Measurements from ENCODE around the gene MYO10. TPM values are rescaled to one million over a fixed set of nuclear protein-coding genes. Genes with fewer than 3 reads are reported as not detected.
A peak's percentile ranks its signal among the peaks of the same experiment; 100 is the strongest.

The MYO10 gene
- total RNA-seq, 1 donor from 2014 or later: 67.0 TPM

DNA sequence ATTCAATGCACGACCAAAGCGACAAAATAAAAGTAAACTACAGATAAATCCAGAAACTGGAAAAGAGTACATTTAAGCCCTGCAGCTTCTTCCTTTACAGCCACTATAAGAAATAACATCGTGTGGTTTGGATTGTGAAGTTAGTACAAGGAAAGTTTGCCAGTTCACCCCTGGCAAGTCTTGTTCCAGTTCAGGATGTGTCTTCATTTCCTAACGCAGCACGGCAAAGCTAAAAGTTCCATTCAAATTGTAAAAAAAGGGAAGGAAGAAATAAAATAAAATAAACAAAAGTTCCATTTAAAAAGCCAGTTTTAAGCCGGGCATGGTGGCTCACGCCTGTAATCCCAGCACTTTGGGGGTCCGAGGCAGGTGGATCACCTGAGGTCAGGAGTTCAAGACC is 236.0 kb downstream of the MYO10 start:
- no peaks in the 10 kb centered on the region for H3K27me3 ChIP-seq
- peaks cover 89% of the 10 kb centered on the region for H3K36me3 ChIP-seq
- ATAC-seq (no peak), DNase-seq (no peak)
- H3K4me1 ChIP-seq: no peaks in the 10 kb centered on the region
- TF ChIP-seq, protein P1, sequence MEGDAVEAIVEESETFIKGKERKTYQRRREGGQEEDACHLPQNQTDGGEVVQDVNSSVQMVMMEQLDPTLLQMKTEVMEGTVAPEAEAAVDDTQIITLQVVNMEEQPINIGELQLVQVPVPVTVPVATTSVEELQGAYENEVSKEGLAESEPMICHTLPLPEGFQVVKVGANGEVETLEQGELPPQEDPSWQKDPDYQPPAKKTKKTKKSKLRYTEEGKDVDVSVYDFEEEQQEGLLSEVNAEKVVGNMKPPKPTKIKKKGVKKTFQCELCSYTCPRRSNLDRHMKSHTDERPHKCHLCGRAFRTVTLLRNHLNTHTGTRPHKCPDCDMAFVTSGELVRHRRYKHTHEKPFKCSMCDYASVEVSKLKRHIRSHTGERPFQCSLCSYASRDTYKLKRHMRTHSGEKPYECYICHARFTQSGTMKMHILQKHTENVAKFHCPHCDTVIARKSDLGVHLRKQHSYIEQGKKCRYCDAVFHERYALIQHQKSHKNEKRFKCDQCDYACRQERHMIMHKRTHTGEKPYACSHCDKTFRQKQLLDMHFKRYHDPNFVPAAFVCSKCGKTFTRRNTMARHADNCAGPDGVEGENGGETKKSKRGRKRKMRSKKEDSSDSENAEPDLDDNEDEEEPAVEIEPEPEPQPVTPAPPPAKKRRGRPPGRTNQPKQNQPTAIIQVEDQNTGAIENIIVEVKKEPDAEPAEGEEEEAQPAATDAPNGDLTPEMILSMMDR (IDR thresholded peaks at IDR 0.05): no peak
- intact Hi-C loops (cut with DNase I): no loop called here
- H3K4me3 ChIP-seq: no peak overlapping the region
- H3K9me3 ChIP-seq: no peaks in the 10 kb centered on the region
- no peak overlapping the region for H3K27ac ChIP-seq

DNA sequence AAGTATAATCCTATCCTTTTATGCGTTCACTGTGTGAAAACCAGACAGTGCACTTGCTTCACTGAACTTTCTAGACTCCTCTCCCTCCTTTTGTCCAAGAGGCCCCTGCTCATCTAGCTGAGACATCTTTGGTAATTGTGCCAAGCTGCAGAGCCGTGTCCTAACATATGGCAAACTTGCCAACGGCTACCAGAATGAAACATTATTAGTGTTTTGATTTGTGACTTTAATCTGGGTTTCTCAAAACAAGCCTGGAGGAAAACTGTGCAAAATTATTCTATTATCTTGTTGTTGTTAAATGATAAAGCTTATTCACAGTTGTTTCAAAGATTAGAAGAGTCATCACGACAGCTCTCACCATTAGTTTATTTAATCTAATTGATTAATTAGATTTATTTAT is 240.3 kb downstream of the MYO10 start:
- ATAC-seq (no peak), DNase-seq (no peak)
- TF ChIP-seq, protein P1 (IDR thresholded peaks at IDR 0.05): no peak
- H3K27ac ChIP-seq: no peak overlapping the region
- no peaks in the 10 kb centered on the region for H3K9me3 ChIP-seq
- H3K4me3 ChIP-seq: no peak overlapping the region
- H3K36me3 ChIP-seq: peaks cover 82% of the 10 kb centered on the region
- H3K27me3 ChIP-seq: no peaks in the 10 kb centered on the region
- H3K4me1 ChIP-seq: no peaks in the 10 kb centered on the region
- intact Hi-C loops (cut with DNase I): no loop called here

DNA sequence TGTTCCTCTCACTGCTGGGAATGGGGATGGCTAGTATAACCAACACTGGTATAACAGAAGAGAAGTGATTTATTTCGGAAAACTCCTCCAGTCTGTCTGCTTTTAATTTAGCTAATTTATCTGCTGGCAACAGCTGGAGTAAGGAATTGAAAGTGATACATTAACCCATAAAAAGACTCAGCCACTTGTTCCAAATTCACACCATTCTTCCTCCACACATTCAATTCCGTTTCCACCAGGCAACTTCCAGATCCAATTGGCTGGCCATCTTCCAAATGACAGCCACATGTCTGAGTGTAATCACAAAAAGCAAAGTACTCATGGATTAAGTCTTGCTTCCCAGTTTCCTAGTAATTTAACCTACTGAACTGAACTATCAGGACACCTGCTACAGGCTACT is 242.2 kb downstream of the MYO10 start:
- Histone ChIP-seq H3K27me3 (no peaks in the 10 kb centered on the region), H3K9me3 (no peaks in the 10 kb centered on the region), H3K4me3 (no peak overlapping the region), H3K27ac (no peak overlapping the region), H3K36me3 (peaks cover 74% of the 10 kb centered on the region), H3K4me1 (no peaks in the 10 kb centered on the region)
- DNase-seq (no peak), ATAC-seq (no peak)
- intact Hi-C loops (cut with DNase I): no loop called here
- TF ChIP-seq, protein P1 (IDR thresholded peaks at IDR 0.05): no peak

DNA sequence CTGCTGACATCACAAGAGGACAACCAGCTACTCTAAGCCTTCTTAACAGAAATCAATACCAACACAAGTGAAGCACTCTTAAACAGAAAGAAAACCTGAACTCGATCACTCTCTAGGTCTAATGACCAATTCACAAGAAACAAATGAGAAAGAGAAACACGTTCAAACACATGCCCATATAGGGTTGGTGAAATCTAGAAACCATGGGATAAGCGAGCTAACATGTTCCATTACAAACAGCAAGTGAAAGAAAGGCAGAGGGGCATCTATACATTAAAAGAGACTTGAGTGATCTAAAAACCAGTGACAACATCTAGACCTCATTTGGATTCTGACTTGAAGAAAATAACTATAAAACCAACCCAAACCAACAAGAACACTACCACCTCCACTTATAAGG is 244.4 kb downstream of the MYO10 start:
- TF ChIP-seq, protein P1 (IDR thresholded peaks at IDR 0.05): no peak
- H3K36me3 ChIP-seq: peaks cover 70% of the 10 kb centered on the region
- H3K4me3 ChIP-seq: no peak overlapping the region
- H3K27ac ChIP-seq: no peak overlapping the region
- H3K9me3 ChIP-seq: no peaks in the 10 kb centered on the region
- no peaks in the 10 kb centered on the region for H3K4me1 ChIP-seq
- no peak for ATAC-seq
- DNase-seq: no peak
- no peaks in the 10 kb centered on the region for H3K27me3 ChIP-seq
- intact Hi-C loops (cut with DNase I): no loop called here

DNA sequence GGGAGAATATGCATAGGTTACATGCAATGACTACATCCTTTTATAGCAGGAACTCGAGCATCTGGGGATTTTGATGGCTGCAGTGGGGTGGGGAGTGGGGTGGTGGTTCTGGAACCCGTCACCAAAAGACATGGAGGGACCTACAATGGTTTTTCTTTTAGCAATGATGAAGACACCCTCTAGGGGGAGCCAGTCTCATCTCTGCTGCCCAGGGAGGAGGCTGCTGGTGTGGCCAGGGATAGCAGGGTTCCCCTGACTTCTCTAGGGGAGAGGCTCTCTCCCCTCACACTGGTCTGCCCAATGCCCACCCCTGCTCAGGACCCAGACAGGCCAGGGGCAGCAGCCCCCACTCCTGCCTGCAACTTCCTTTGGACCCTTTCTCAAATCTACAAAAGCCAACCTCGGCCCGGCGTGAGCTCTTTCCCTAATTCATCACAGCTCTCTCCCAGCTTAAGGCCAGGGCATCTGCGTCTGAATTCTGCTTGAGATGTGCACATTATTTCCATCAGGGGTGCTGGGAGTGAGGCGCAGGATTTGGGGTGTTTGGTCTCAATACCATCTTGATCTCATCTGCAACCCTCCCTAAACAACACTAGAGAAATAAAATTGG is 245.7 kb downstream of the MYO10 start:
- Histone ChIP-seq H3K27me3 (no peaks in the 10 kb centered on the region), H3K4me3 (no peak overlapping the region), H3K4me1 (no peaks in the 10 kb centered on the region), H3K27ac (no peak overlapping the region), H3K36me3 (peaks cover 70% of the 10 kb centered on the region), H3K9me3 (no peaks in the 10 kb centered on the region)
- peak; percentile 90 for ATAC-seq
- no peak for DNase-seq
- intact Hi-C loops (cut with DNase I): no loop called here
- TF ChIP-seq, protein P1 (IDR thresholded peaks at IDR 0.05): peak; percentile 64

DNA sequence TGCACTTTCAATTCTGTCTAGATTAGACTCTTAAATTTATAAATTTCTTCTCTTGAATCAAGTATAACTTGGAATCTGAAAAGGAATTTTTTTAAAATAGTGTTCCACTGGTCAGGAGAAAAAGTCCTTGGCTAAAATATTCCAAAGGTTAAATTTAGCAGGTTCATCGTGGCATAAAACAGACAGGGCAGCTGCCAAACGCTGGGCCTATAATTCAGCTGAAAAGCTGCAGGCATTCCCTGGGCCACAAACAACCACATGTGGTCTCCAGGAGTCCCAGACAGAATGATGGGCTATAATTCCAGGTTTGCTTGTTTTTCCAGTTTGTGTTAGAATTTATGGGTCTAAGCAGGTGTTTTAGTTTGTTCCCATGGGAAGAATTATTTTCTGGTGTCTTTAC is 248.2 kb downstream of the MYO10 start:
- Histone ChIP-seq H3K9me3 (no peaks in the 10 kb centered on the region), H3K27ac (no peak overlapping the region), H3K36me3 (peaks cover 72% of the 10 kb centered on the region), H3K4me1 (no peaks in the 10 kb centered on the region), H3K4me3 (no peak overlapping the region), H3K27me3 (no peaks in the 10 kb centered on the region)
- intact Hi-C loops (cut with DNase I): no loop called here
- ATAC-seq (no peak), DNase-seq (no peak)
- TF ChIP-seq, protein P1 (IDR thresholded peaks at IDR 0.05): no peak
